SK-N-SH (cell line): ENCODE measurements around the gene CDH13. TPM values are rescaled to one million over a fixed set of nuclear protein-coding genes. Genes with fewer than 3 reads are reported as not detected.

Source experiments
- CTCF ChIA-PET: fragments of 300-600, 350-600 bp; formaldehyde crosslinking; extraction: SDS; loops from one replicate; lab custom pipeline; 2021; lab: Yijun Ruan, JAX
- POLR2A ChIA-PET: fragments of 350-600 bp; sonication (Branson Sonifier 250); formaldehyde crosslinking; extraction: SDS; loops from one replicate; lab custom pipeline; 2020; ENCODE audit warnings: antibody characterized with exemption, inconsistent platforms; lab: Yijun Ruan, JAX
- DNase-seq: peaks from one replicate; pipeline ENCODE4 v3.0.0; 2012
- H2AFZ ChIP-seq: fragments of 200-600 bp; sonication (generic); 2 replicates; pipeline ENCODE4 v1.8.1; 2016; ENCODE audit warnings: antibody characterized with exemption, mild to moderate bottlenecking, low read depth
- H3F3A ChIP-seq: fragments of 200-600 bp; sonication (generic); replicated peaks from 2 replicates; pipeline ENCODE3; 2016; ENCODE audit warnings: antibody characterized with exemption, mild to moderate bottlenecking; ENCODE audit not compliant: insufficient read depth
- H3K27ac ChIP-seq, 2 experiments: fragments of 200-500 bp in 1 of 2; fragments of 200-600 bp in 1 of 2; sonication (Bioruptor generic) in 1 of 2; sonication (generic), shearing (Covaris generic) in 1 of 2; 2 replicates each; pipeline versions ENCODE4 v1.5.1 to v1.6.1; 2014 to 2016; ENCODE audit warnings: low read depth in 2 of 2, inconsistent platforms in 1 of 2, low read length in 1 of 2, mild to moderate bottlenecking in 1 of 2, mixed read lengths in 1 of 2
- H3K27me3 ChIP-seq: fragments of 200-600 bp; sonication (generic), shearing (Covaris generic); 2 replicates; pipeline ENCODE4 v1.6.1; 2016; ENCODE audit warnings: mixed run types; ENCODE audit not compliant: insufficient read depth
- H3K36me3 ChIP-seq, 2 experiments: fragments of 200-500 bp in 1 of 2; fragments of 200-600 bp in 1 of 2; sonication (Bioruptor generic) in 1 of 2; sonication (generic) in 1 of 2; replicated peaks in 1 of 2; 2 replicates each; pipeline versions ENCODE3 to v1.5.1; 2014 to 2016; ENCODE audit warnings: low read length in 1 of 2, mild to moderate bottlenecking in 1 of 2; ENCODE audit not compliant: insufficient read depth in 2 of 2, control insufficient read depth in 1 of 2
- H3K4me1 ChIP-seq, 2 experiments: fragments of 200-500 bp in 1 of 2; fragments of 200-600 bp in 1 of 2; sonication (Bioruptor generic) in 1 of 2; sonication (generic), shearing (Covaris generic) in 1 of 2; 2 replicates each; pipeline versions ENCODE4 v1.5.1 to v1.6.1; 2014 to 2016; ENCODE audit warnings: low read depth in 1 of 2, low read length in 1 of 2, mixed run types in 1 of 2; ENCODE audit not compliant: insufficient read depth in 2 of 2, control insufficient read depth in 1 of 2
- H3K4me2 ChIP-seq: fragments of 200-600 bp; sonication (generic), shearing (Covaris generic); 2 replicates; pipeline ENCODE4 v1.6.1; 2017; ENCODE audit warnings: mixed run types
- H3K4me3 ChIP-seq, 2 experiments: fragments of 200-500 bp in 1 of 2; fragments of 200-600 bp in 1 of 2; sonication (Bioruptor generic) in 1 of 2; sonication (generic), shearing (Covaris generic) in 1 of 2; 2 replicates each; pipeline versions ENCODE4 v1.5.1 to v1.8.1; 2014 to 2016; ENCODE audit warnings: low read depth in 2 of 2, inconsistent platforms in 1 of 2, low read length in 1 of 2, mild to moderate bottlenecking in 1 of 2, mixed read lengths in 1 of 2, moderate library complexity in 1 of 2
- H3K79me2 ChIP-seq: fragments of 200-600 bp; sonication (generic); 2 replicates; pipeline ENCODE4 v1.8.1; 2017; ENCODE audit warnings: mild to moderate bottlenecking; ENCODE audit not compliant: insufficient read depth
- H3K9ac ChIP-seq: fragments of 200-600 bp; sonication (generic); 2 replicates; pipeline ENCODE4 v1.6.1; 2017; ENCODE audit warnings: mixed run types
- H3K9me2 ChIP-seq: fragments of 200-600 bp; sonication (generic); 2 replicates; pipeline ENCODE4 v1.6.1; 2017; ENCODE audit warnings: mixed run types
- H3K9me3 ChIP-seq: fragments of 200-600 bp; sonication (generic); 2 replicates; pipeline ENCODE4 v1.6.1; 2017; ENCODE audit warnings: mixed run types, mild to moderate bottlenecking, moderate library complexity
- H4K20me1 ChIP-seq: fragments of 200-600 bp; sonication (generic); 2 replicates; pipeline ENCODE4 v1.6.1; 2017; ENCODE audit warnings: mild to moderate bottlenecking, mixed run types; ENCODE audit not compliant: insufficient read depth
- EP300 ChIP-seq, 2 experiments: IDR thresholded peaks; 2 replicates each; pipeline versions ENCODE4 v1.4.0 to v1.6.1; 2012; ENCODE audit warnings: borderline replicate concordance in 1 of 2, low read depth in 1 of 2, low read length in 1 of 2
- EZH2phosphoT487 ChIP-seq: fragments of 200-600 bp; sonication (generic); IDR thresholded peaks from 2 replicates; pipeline ENCODE4 v1.6.1; 2017; ENCODE audit warnings: low read depth, mixed run types, mild to moderate bottlenecking, antibody characterized with exemption, moderate library complexity, borderline replicate concordance
- FOSL2 ChIP-seq: IDR thresholded peaks from 2 replicates; pipeline ENCODE4 v1.4.0; 2012; ENCODE audit warnings: low read depth, mild to moderate bottlenecking, moderate library complexity, borderline replicate concordance
- IRF3 ChIP-seq: fragments of 150-350 bp; IDR thresholded peaks from 2 replicates; pipeline ENCODE4 v1.6.1; 2016; ENCODE audit warnings: mild to moderate bottlenecking, low read depth, low read length
- NRF1 ChIP-seq: IDR thresholded peaks from 2 replicates; pipeline ENCODE4 v1.6.1; 2012; ENCODE audit warnings: low read depth, mild to moderate bottlenecking, low read length
- RAD21 ChIP-seq: IDR thresholded peaks from 2 replicates; pipeline ENCODE4 v1.6.1; 2012; ENCODE audit warnings: mild to moderate bottlenecking, low read length
- RFX5 ChIP-seq: IDR thresholded peaks from 2 replicates; pipeline ENCODE4 v1.6.1; 2012; ENCODE audit warnings: mild to moderate bottlenecking, improper control_type of control experiment, low read length
- TAF1 ChIP-seq: IDR thresholded peaks from 2 replicates; pipeline ENCODE4 v1.6.1; 2012; ENCODE audit warnings: low read depth, mild to moderate bottlenecking, low read length, moderate library complexity, borderline replicate concordance
- TCF12 ChIP-seq: IDR thresholded peaks from 2 replicates; pipeline ENCODE4 v1.4.0; 2012
- USF2 ChIP-seq: fragments of 150-350 bp; IDR thresholded peaks from 2 replicates; pipeline ENCODE4 v1.6.1; 2017; ENCODE audit warnings: antibody characterized with exemption, low read length, low read depth, borderline replicate concordance
- YY1 ChIP-seq: IDR thresholded peaks from 2 replicates; pipeline ENCODE4 v1.4.0; 2012; ENCODE audit warnings: low read depth, mild to moderate bottlenecking
- WGBS: methylation state at CpG from one replicate; pipeline ENCODE4 v1.1.6; 2017; ENCODE audit warnings: low lambda C conversion rate; 5-methylcytosine and 5-hydroxymethylcytosine counted together
- polyA plus RNA-seq, 3 experiments: library from polyadenylated mRNA; depleted of rRNA; stranded (reverse); fragments of >200 nt; gene quantifications; 2 replicates each; pipeline ENCODE4 v1.2.3, GENCODE V29; 2012
- TF ChIP-seq, protein P1 (sequence below): fragments of 200-600 bp; sonication (generic); IDR thresholded peaks from 2 replicates; pipeline ENCODE4 v1.6.1; 2017; ENCODE audit warnings: antibody characterized with exemption, mild to moderate bottlenecking, moderate library complexity

The CDH13 gene
- polyA plus RNA-seq, 1 of the 3 experiments (the other 2 are of a cell fraction): 93.0 TPM

GRCh38 chr16:82682767-82683166, 56.0 kb downstream of the CDH13 start:
- no peaks in the 10 kb centered on the region for H4K20me1 ChIP-seq
- H3K9me2 ChIP-seq: no peaks in the 10 kb centered on the region
- no peak overlapping the region for H3K4me2 ChIP-seq
- DNase-seq: no peak
- no peak overlapping the region for H2AFZ ChIP-seq
- no peaks in the 10 kb centered on the region for H3K36me3 ChIP-seq
- no peaks in the 10 kb centered on the region for H3K4me1 ChIP-seq
- ChIA-PET CTCF (interaction anchor here (1.5 kb wide), 1 partner anchor 11 kb away, joined by 4 read pairs; no protein-coding TSS in a partner anchor), POLR2A (no interaction called here)
- WGBS: 51% methylated on average over 4 of the region's 4 CpGs
- no peak overlapping the region for H3K9ac ChIP-seq
- H3K4me3 ChIP-seq: no peak overlapping the region
- H3F3A ChIP-seq: no peaks in the 10 kb centered on the region
- no peaks in the 10 kb centered on the region for H3K27me3 ChIP-seq
- no peak overlapping the region for H3K27ac ChIP-seq
- peaks cover 10% of the 10 kb centered on the region; the same call in 1 of the 2 replicates for H3K79me2 ChIP-seq
- H3K9me3 ChIP-seq: no peaks in the 10 kb centered on the region
- TF ChIP-seq YY1 (no peak), USF2 (no peak), IRF3 (no peak), NRF1 (no peak)
- TF ChIP-seq, all 33 proteins: peak for 0

GRCh38 chr16:82684256-82684655, 57.5 kb downstream of the CDH13 start:
- Histone ChIP-seq H3K36me3 (no peaks in the 10 kb centered on the region), H2AFZ (no peak overlapping the region), H3K4me3 (no peak overlapping the region), H3K79me2 (peaks cover 10% of the 10 kb centered on the region; the same call in 1 of the 2 replicates), H3K9ac (no peak overlapping the region), H3K27me3 (no peaks in the 10 kb centered on the region), H3K9me2 (no peaks in the 10 kb centered on the region), H4K20me1 (no peaks in the 10 kb centered on the region), H3K9me3 (no peaks in the 10 kb centered on the region), H3K4me2 (no peak overlapping the region), H3K27ac (no peak overlapping the region), H3F3A (no peaks in the 10 kb centered on the region), H3K4me1 (no peaks in the 10 kb centered on the region)
- WGBS: 56% methylated on average over 2 of the region's 2 CpGs
- CTCF ChIA-PET: no interaction called here
- POLR2A ChIA-PET: no interaction called here
- DNase-seq: no peak
- TF ChIP-seq, protein P1, sequence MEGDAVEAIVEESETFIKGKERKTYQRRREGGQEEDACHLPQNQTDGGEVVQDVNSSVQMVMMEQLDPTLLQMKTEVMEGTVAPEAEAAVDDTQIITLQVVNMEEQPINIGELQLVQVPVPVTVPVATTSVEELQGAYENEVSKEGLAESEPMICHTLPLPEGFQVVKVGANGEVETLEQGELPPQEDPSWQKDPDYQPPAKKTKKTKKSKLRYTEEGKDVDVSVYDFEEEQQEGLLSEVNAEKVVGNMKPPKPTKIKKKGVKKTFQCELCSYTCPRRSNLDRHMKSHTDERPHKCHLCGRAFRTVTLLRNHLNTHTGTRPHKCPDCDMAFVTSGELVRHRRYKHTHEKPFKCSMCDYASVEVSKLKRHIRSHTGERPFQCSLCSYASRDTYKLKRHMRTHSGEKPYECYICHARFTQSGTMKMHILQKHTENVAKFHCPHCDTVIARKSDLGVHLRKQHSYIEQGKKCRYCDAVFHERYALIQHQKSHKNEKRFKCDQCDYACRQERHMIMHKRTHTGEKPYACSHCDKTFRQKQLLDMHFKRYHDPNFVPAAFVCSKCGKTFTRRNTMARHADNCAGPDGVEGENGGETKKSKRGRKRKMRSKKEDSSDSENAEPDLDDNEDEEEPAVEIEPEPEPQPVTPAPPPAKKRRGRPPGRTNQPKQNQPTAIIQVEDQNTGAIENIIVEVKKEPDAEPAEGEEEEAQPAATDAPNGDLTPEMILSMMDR: no peak
- TF ChIP-seq RAD21 (no peak), YY1 (no peak), FOSL2 (no peak), TCF12 (no peak), TAF1 (no peak), EP300 (IDR thresholded peaks at IDR 0.05; ENCODE audit: borderline replicate concordance in 1 of 2, low read depth in 1 of 2, low read length in 1 of 2) (no peak), EZH2phosphoT487 (no peak), RFX5 (no peak)
